Mesothelial cell of epicardium (in vitro differentiated cells): ENCODE measurements around the gene OSCP1. TPM values are rescaled to one million over a fixed set of nuclear protein-coding genes. Genes with fewer than 3 reads are reported as not detected.
"Not testable (repeated sequence)": the region's sequence is repeated elsewhere in the genome, so short reads cannot be mapped to it uniquely, and the experiment has no call there.

Experiments
- DNase-seq, 2 experiments: peaks; one replicate each; pipeline ENCODE4 v3.0.0; 2021; ENCODE audit warnings: low spot score in 2 of 2; ENCODE audit not compliant: unreplicated experiment in 2 of 2
- H3K27ac Mint-ChIP-seq: 2 replicates; pipeline ENCODE4 v1.8.0; 2021; ENCODE audit warnings: mixed read lengths
- H3K27me3 Mint-ChIP-seq: 2 replicates; pipeline ENCODE4 v1.8.0; 2021; ENCODE audit warnings: low read depth, mixed read lengths
- H3K36me3 Mint-ChIP-seq: 2 replicates; pipeline ENCODE4 v1.8.0; 2021; ENCODE audit warnings: mixed read lengths
- H3K4me1 Mint-ChIP-seq: 2 replicates; pipeline ENCODE4 v1.8.0; 2021; ENCODE audit warnings: mixed read lengths
- H3K4me3 Mint-ChIP-seq: 2 replicates; pipeline ENCODE4 v1.8.0; 2021; ENCODE audit warnings: mild to moderate bottlenecking, moderate library complexity, mixed read lengths
- H3K9me3 Mint-ChIP-seq: 2 replicates; pipeline ENCODE4 v1.8.0; 2021; ENCODE audit warnings: mixed read lengths
- CTCF ChIP-seq: fragments of 200-600 bp; sonication (generic); IDR thresholded peaks from one replicate; pipeline ENCODE4 v1.5.0; 2021; ENCODE audit warnings: antibody characterized with exemption; ENCODE audit not compliant: unreplicated experiment
- total RNA-seq: library from RNA; stranded (reverse); gene quantifications from 3 replicates; pipeline ENCODE4 v1.2.1, GENCODE V29; 2021

The OSCP1 gene
- total RNA-seq, 1 donor from 2014 or later, result 7.0 TPM

- no peak for DNase-seq
- TF ChIP-seq CTCF, result no peak
These were observed 31.8 kb upstream of the OSCP1 start for GRCh38 chr1:36481771-36482723.

GRCh38 chr1:36481091-36481490 lies 30.8 kb upstream of the OSCP1 start:
- H3K36me3 Mint-ChIP-seq, result no peaks in the 10 kb centered on the region
- H3K27me3 Mint-ChIP-seq, result no peaks in the 10 kb centered on the region
- H3K4me1 Mint-ChIP-seq, result peaks cover 11% of the 10 kb centered on the region
- H3K9me3 Mint-ChIP-seq, result no peaks in the 10 kb centered on the region
- TF ChIP-seq CTCF, result no peak
- no peak for DNase-seq
- no peak overlapping the region for H3K4me3 Mint-ChIP-seq
- no peak overlapping the region for H3K27ac Mint-ChIP-seq

More at GRCh38 chr1:36481771-36482723, 31.8 kb upstream of the OSCP1 start:
- peak overlapping the region; percentile 36 for H3K27ac Mint-ChIP-seq
- no peaks in the 10 kb centered on the region for H3K36me3 Mint-ChIP-seq
- no peaks in the 10 kb centered on the region for H3K27me3 Mint-ChIP-seq
- H3K4me3 Mint-ChIP-seq, result peak overlapping the region; percentile 38
- H3K9me3 Mint-ChIP-seq, result no peaks in the 10 kb centered on the region
- peaks cover 11% of the 10 kb centered on the region for H3K4me1 Mint-ChIP-seq

GRCh38 chr1:36480161-36480560 lies 29.9 kb upstream of the OSCP1 start:
- Mint-ChIP-seq H3K9me3 (no peaks in the 10 kb centered on the region), H3K27ac (no peak overlapping the region), H3K4me1 (peaks cover 14% of the 10 kb centered on the region), H3K4me3 (no peak overlapping the region), H3K36me3 (no peaks in the 10 kb centered on the region), H3K27me3 (no peaks in the 10 kb centered on the region)
- TF ChIP-seq CTCF, result no peak
- DNase-seq, result no peak

- no peak for DNase-seq
- no peaks in the 10 kb centered on the region for H3K27me3 Mint-ChIP-seq
- no peaks in the 10 kb centered on the region for H3K9me3 Mint-ChIP-seq
- no peak for TF ChIP-seq CTCF
- no peak overlapping the region for H3K27ac Mint-ChIP-seq
- no peaks in the 10 kb centered on the region for H3K36me3 Mint-ChIP-seq
- H3K4me1 Mint-ChIP-seq, result peaks cover 14% of the 10 kb centered on the region
- H3K4me3 Mint-ChIP-seq, result no peak overlapping the region
These were observed 29.3 kb upstream of the OSCP1 start for GRCh38 chr1:36479505-36480051.

- peaks cover 14% of the 10 kb centered on the region for H3K4me1 Mint-ChIP-seq
- H3K27me3 Mint-ChIP-seq, H3K4me3 Mint-ChIP-seq, H3K9me3 Mint-ChIP-seq, DNase-seq, H3K27ac Mint-ChIP-seq, H3K36me3 Mint-ChIP-seq: not testable (repeated sequence)
These were observed 27.4 kb upstream of the OSCP1 start for GRCh38 chr1:36477615-36478014.

- H3K27ac Mint-ChIP-seq, result no peak overlapping the region
- no peaks in the 10 kb centered on the region for H3K9me3 Mint-ChIP-seq
- TF ChIP-seq CTCF, result no peak
- no peak for DNase-seq
- no peaks in the 10 kb centered on the region for H3K27me3 Mint-ChIP-seq
- peaks cover 8% of the 10 kb centered on the region for H3K4me1 Mint-ChIP-seq
- H3K36me3 Mint-ChIP-seq, result no peaks in the 10 kb centered on the region
- H3K4me3 Mint-ChIP-seq, result no peak overlapping the region
These were observed 26.7 kb upstream of the OSCP1 start for GRCh38 chr1:36476945-36477344.
